IPS-18a (cell line): Measurements from ENCODE around the gene ATP10A.

Source experiments
- H3K27ac ChIP-seq: one replicate; pipeline ENCODE4 v1.5.1; 2013; ENCODE audit warnings: low read length
- H3K27me3 ChIP-seq: one replicate; pipeline ENCODE4 v1.6.1; 2013; ENCODE audit warnings: mild to moderate bottlenecking, low read length; ENCODE audit not compliant: control insufficient read depth, insufficient read depth
- H3K36me3 ChIP-seq: one replicate; pipeline ENCODE4 v1.6.1; 2013; ENCODE audit warnings: low read depth, low read length; ENCODE audit not compliant: control insufficient read depth
- H3K4me1 ChIP-seq: one replicate; pipeline ENCODE4 v1.6.1; 2013; ENCODE audit warnings: low read depth, low read length; ENCODE audit not compliant: control insufficient read depth
- H3K4me3 ChIP-seq: one replicate; pipeline ENCODE4 v1.5.1; 2013; ENCODE audit warnings: low read length
- H3K9ac ChIP-seq: one replicate; pipeline ENCODE4 v1.6.1; 2013; ENCODE audit warnings: mild to moderate bottlenecking, low read length, moderate library complexity
- H3K9me3 ChIP-seq: one replicate; pipeline ENCODE4 v1.6.1; 2013; ENCODE audit warnings: low read depth, low read length; ENCODE audit not compliant: control insufficient read depth

The ATP10A gene

GRCh38 chr15:25850154-25851111, 12.7 kb downstream of the ATP10A start:
- H3K27ac ChIP-seq: no peak overlapping the region
- no peaks in the 10 kb centered on the region for H3K9me3 ChIP-seq
- peak overlapping the region; percentile 50 for H3K9ac ChIP-seq
- H3K4me3 ChIP-seq: peak overlapping the region; percentile 56
- peaks cover 38% of the 10 kb centered on the region for H3K4me1 ChIP-seq
- H3K27me3 ChIP-seq: no peaks in the 10 kb centered on the region
- no peaks in the 10 kb centered on the region for H3K36me3 ChIP-seq

GRCh38 chr15:25849157-25849921, 13.8 kb downstream of the ATP10A start:
- Histone ChIP-seq H3K4me1 (peaks cover 38% of the 10 kb centered on the region), H3K9ac (no peak overlapping the region), H3K27ac (no peak overlapping the region), H3K36me3 (no peaks in the 10 kb centered on the region), H3K4me3 (peak overlapping the region; percentile 56), H3K9me3 (no peaks in the 10 kb centered on the region), H3K27me3 (no peaks in the 10 kb centered on the region)

- no peak overlapping the region for H3K9ac ChIP-seq
- no peaks in the 10 kb centered on the region for H3K27me3 ChIP-seq
- H3K4me1 ChIP-seq: peaks cover 38% of the 10 kb centered on the region
- H3K36me3 ChIP-seq: no peaks in the 10 kb centered on the region
- H3K9me3 ChIP-seq: no peaks in the 10 kb centered on the region
- no peak overlapping the region for H3K4me3 ChIP-seq
- no peak overlapping the region for H3K27ac ChIP-seq
Observed at GRCh38 chr15:25848784-25849156, 14.4 kb downstream of the ATP10A start.

GRCh38 chr15:25848325-25848724, 14.8 kb downstream of the ATP10A start:
- no peak overlapping the region for H3K27ac ChIP-seq
- no peaks in the 10 kb centered on the region for H3K36me3 ChIP-seq
- H3K4me1 ChIP-seq: peaks cover 37% of the 10 kb centered on the region
- no peak overlapping the region for H3K9ac ChIP-seq
- no peaks in the 10 kb centered on the region for H3K9me3 ChIP-seq
- no peak overlapping the region for H3K4me3 ChIP-seq
- H3K27me3 ChIP-seq: no peaks in the 10 kb centered on the region

GRCh38 chr15:25847051-25847450, 16.1 kb downstream of the ATP10A start:
- no peak overlapping the region for H3K4me3 ChIP-seq
- peaks cover 24% of the 10 kb centered on the region for H3K4me1 ChIP-seq
- no peak overlapping the region for H3K9ac ChIP-seq
- no peaks in the 10 kb centered on the region for H3K27me3 ChIP-seq
- H3K27ac ChIP-seq: no peak overlapping the region
- no peaks in the 10 kb centered on the region for H3K36me3 ChIP-seq
- H3K9me3 ChIP-seq: no peaks in the 10 kb centered on the region

GRCh38 chr15:25846377-25846776, 16.8 kb downstream of the ATP10A start:
- no peak overlapping the region for H3K9ac ChIP-seq
- H3K9me3 ChIP-seq: no peaks in the 10 kb centered on the region
- H3K4me1 ChIP-seq: peaks cover 23% of the 10 kb centered on the region
- H3K4me3 ChIP-seq: no peak overlapping the region
- no peaks in the 10 kb centered on the region for H3K36me3 ChIP-seq
- H3K27ac ChIP-seq: no peak overlapping the region
- no peaks in the 10 kb centered on the region for H3K27me3 ChIP-seq

- Histone ChIP-seq H3K9me3 (no peaks in the 10 kb centered on the region), H3K36me3 (no peaks in the 10 kb centered on the region), H3K27me3 (no peaks in the 10 kb centered on the region), H3K27ac (no peak overlapping the region), H3K4me3 (no peak overlapping the region), H3K9ac (no peak overlapping the region), H3K4me1 (peaks cover 17% of the 10 kb centered on the region)
Observed at GRCh38 chr15:25844981-25845680, 18.0 kb downstream of the ATP10A start.

- H3K9me3 ChIP-seq: no peaks in the 10 kb centered on the region
- H3K4me3 ChIP-seq: no peak overlapping the region
- no peaks in the 10 kb centered on the region for H3K36me3 ChIP-seq
- no peak overlapping the region for H3K27ac ChIP-seq
- H3K27me3 ChIP-seq: no peaks in the 10 kb centered on the region
- H3K9ac ChIP-seq: no peak overlapping the region
- peaks cover 12% of the 10 kb centered on the region for H3K4me1 ChIP-seq
Observed at GRCh38 chr15:25844542-25844941, 18.6 kb downstream of the ATP10A start.

- no peaks in the 10 kb centered on the region for H3K36me3 ChIP-seq
- peaks cover 7% of the 10 kb centered on the region for H3K4me1 ChIP-seq
- H3K27ac ChIP-seq: no peak overlapping the region
- no peaks in the 10 kb centered on the region for H3K27me3 ChIP-seq
- no peaks in the 10 kb centered on the region for H3K9me3 ChIP-seq
- no peak overlapping the region for H3K9ac ChIP-seq
- H3K4me3 ChIP-seq: no peak overlapping the region
Observed at GRCh38 chr15:25844076-25844475, 19.1 kb downstream of the ATP10A start.

GRCh38 chr15:25839638-25840156, 23.4 kb downstream of the ATP10A start:
- Histone ChIP-seq H3K36me3 (no peaks in the 10 kb centered on the region), H3K4me1 (no peaks in the 10 kb centered on the region), H3K9ac (no peak overlapping the region), H3K27me3 (no peaks in the 10 kb centered on the region), H3K4me3 (no peak overlapping the region), H3K9me3 (no peaks in the 10 kb centered on the region), H3K27ac (no peak overlapping the region)

GRCh38 chr15:25838871-25839195, 24.3 kb downstream of the ATP10A start:
- no peak overlapping the region for H3K4me3 ChIP-seq
- H3K4me1 ChIP-seq: no peaks in the 10 kb centered on the region
- no peaks in the 10 kb centered on the region for H3K27me3 ChIP-seq
- no peak overlapping the region for H3K9ac ChIP-seq
- no peak overlapping the region for H3K27ac ChIP-seq
- H3K9me3 ChIP-seq: no peaks in the 10 kb centered on the region
- no peaks in the 10 kb centered on the region for H3K36me3 ChIP-seq
